MCF 10A (cell line): ENCODE data around the gene ADM2. TPM values are rescaled to one million over a fixed set of nuclear protein-coding genes. Genes with fewer than 3 reads are reported as not detected.

Experiments used
- BruUV-seq: library from RNA; stranded (reverse); fragments of 400-500 nt; replicated peaks from 2 replicates; lab custom pipeline; 2021; lab: Mats Ljungman, UMichigan
- CTCF ChIA-PET: fragments of 300-600 bp; sonication (Branson Sonifier 250); formaldehyde crosslinking; extraction: SDS; loops from one replicate; lab custom pipeline; 2021; ENCODE audit warnings: antibody characterized with exemption, inconsistent platforms; lab: Yijun Ruan, JAX
- POLR2A ChIA-PET: fragments of 300-600, 350-650 bp; sonication (Branson Sonifier 250); formaldehyde crosslinking; extraction: SDS; loops from one replicate; lab custom pipeline; 2020; ENCODE audit warnings: antibody characterized with exemption, inconsistent platforms; lab: Yijun Ruan, JAX
- DNase-seq: peaks from one replicate; pipeline ENCODE4 v3.0.0-alpha.2; 2018; ENCODE audit not compliant: unreplicated experiment
- H3K27ac Mint-ChIP-seq: one replicate; pipeline ENCODE4 v1.8.0; 2022; ENCODE audit warnings: mild to moderate bottlenecking, low read depth, mixed read lengths; ENCODE audit not compliant: unreplicated experiment
- H3K27me3 Mint-ChIP-seq: one replicate; pipeline ENCODE4 v1.8.0; 2022; ENCODE audit warnings: mixed read lengths; ENCODE audit not compliant: insufficient read depth, unreplicated experiment
- H3K36me3 Mint-ChIP-seq: one replicate; pipeline ENCODE4 v1.8.0; 2022; ENCODE audit warnings: mild to moderate bottlenecking, moderate library complexity, mixed read lengths; ENCODE audit not compliant: insufficient read depth, unreplicated experiment
- H3K4me1 Mint-ChIP-seq: one replicate; pipeline ENCODE4 v1.8.0; 2022; ENCODE audit warnings: mixed read lengths; ENCODE audit not compliant: insufficient read depth, unreplicated experiment
- H3K4me3 Mint-ChIP-seq: one replicate; pipeline ENCODE4 v1.8.0; 2022; ENCODE audit warnings: mild to moderate bottlenecking, moderate library complexity, mixed read lengths; ENCODE audit not compliant: unreplicated experiment
- H3K9me3 Mint-ChIP-seq: one replicate; pipeline ENCODE4 v1.8.0; 2022; ENCODE audit warnings: mixed read lengths; ENCODE audit not compliant: unreplicated experiment
- CTCF ChIP-seq: fragments of 200-600 bp; IDR thresholded peaks from one replicate; pipeline ENCODE4 v1.8.0; 2022; ENCODE audit warnings: antibody characterized with exemption, mild to moderate bottlenecking; ENCODE audit not compliant: unreplicated experiment
- intact Hi-C: fragments of 100-400 bp; cut with micrococcal nuclease; formaldehyde crosslinking; loops from 2 replicates; pipeline ENCODE4 v1.14.1; 2022
- total RNA-seq: library from RNA; stranded (reverse); gene quantifications from 2 replicates; pipeline ENCODE4 v1.2.3, GENCODE V29; 2022

ADM2 gene
- total RNA-seq, 1 experiment from 2014 or later = 39.7 TPM

GRCh38 chr22:50508897-50509296 lies 27.6 kb downstream of the ADM2 start:
- peak overlapping the region; percentile 87 for H3K4me3 Mint-ChIP-seq
- intact Hi-C loops = loop anchor here (5.0 kb wide), 1 partner anchor 113 kb away; no protein-coding TSS in a partner anchor
- ChIA-PET CTCF (interaction anchor here (0.5 to 1.4 kb wide), 8 partner anchors 9 to 115 kb away, joined by 3 to 7 read pairs (median 4); partner anchors contain the start of gene SCO2), POLR2A (interaction anchor here (0.6 to 6.3 kb wide), 12 partner anchors 14 to 205 kb away, joined by 3 to 113 read pairs (median 12); partner anchors contain the start of genes CHKB, SCO2, SYCE3 and TYMP)
- peak overlapping the region; percentile 92 for H3K27ac Mint-ChIP-seq
- H3K27me3 Mint-ChIP-seq = no peaks in the 10 kb centered on the region
- no peak for DNase-seq
- peaks cover 12% of the 10 kb centered on the region for H3K4me1 Mint-ChIP-seq
- H3K9me3 Mint-ChIP-seq = no peaks in the 10 kb centered on the region
- TSS peak; percentile 53 for BruUV-seq
- TF ChIP-seq CTCF = no peak
- peaks cover 19% of the 10 kb centered on the region for H3K36me3 Mint-ChIP-seq

- POLR2A ChIA-PET = interaction anchor here (3.0 kb wide), 1 partner anchor 12 kb away, joined by 22 read pairs; the partner anchor contains the start of gene SCO2
- no TSS peak for BruUV-seq
- TF ChIP-seq CTCF = no peak
- no peak overlapping the region for H3K4me3 Mint-ChIP-seq
- no peak for DNase-seq
- no peak overlapping the region for H3K27ac Mint-ChIP-seq
- CTCF ChIA-PET = no interaction called here
- peaks cover 20% of the 10 kb centered on the region for H3K36me3 Mint-ChIP-seq
- peaks cover 12% of the 10 kb centered on the region for H3K4me1 Mint-ChIP-seq
- intact Hi-C loops = no loop called here
- H3K9me3 Mint-ChIP-seq = no peaks in the 10 kb centered on the region
- no peaks in the 10 kb centered on the region for H3K27me3 Mint-ChIP-seq
These were observed 31.8 kb downstream of the ADM2 start for GRCh38 chr22:50513175-50513574.

DNA sequence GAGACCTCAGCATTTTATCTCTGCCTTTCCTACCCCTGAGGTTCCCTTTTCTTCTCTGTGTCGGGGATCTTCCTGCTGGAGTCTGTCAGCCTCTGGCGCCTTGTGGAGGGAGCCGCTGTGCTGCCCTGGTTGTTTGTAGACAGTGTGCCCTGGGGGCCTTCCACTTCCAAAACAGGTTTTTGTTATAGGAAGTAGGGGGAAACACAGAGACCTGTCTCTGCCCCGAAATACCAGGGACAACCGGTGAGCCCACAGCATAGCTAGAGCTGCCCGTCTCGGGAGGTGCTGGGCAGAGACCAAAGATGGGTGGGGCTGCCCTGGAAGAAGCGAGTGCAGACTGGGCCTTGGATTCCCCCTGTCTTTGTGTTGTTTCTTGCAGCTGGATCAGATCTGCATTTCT lies 34.7 kb downstream of the ADM2 start:
- Mint-ChIP-seq H3K27me3 (no peaks in the 10 kb centered on the region), H3K4me1 (no peaks in the 10 kb centered on the region), H3K27ac (no peak overlapping the region), H3K36me3 (peaks cover 45% of the 10 kb centered on the region), H3K9me3 (no peaks in the 10 kb centered on the region), H3K4me3 (no peak overlapping the region)
- POLR2A ChIA-PET = interaction anchor here (0.6 to 3.0 kb wide), 2 partner anchors 9 to 32 kb away, joined by 3 to 22 read pairs; partner anchors contain the start of gene SCO2
- no TSS peak for BruUV-seq
- intact Hi-C loops = no loop called here
- no peak for TF ChIP-seq CTCF
- CTCF ChIA-PET = no interaction called here
- DNase-seq = no peak

- Mint-ChIP-seq H3K36me3 (peaks cover 38% of the 10 kb centered on the region), H3K27me3 (no peaks in the 10 kb centered on the region), H3K4me3 (no peak overlapping the region), H3K27ac (no peak overlapping the region), H3K9me3 (no peaks in the 10 kb centered on the region), H3K4me1 (no peaks in the 10 kb centered on the region)
- ChIA-PET POLR2A (interaction anchor here (0.7 kb wide), 1 partner anchor 9 kb away, joined by 3 read pairs; the partner anchor contains the start of genes LMF2 and NCAPH2), CTCF (interaction anchor here (0.5 to 0.6 kb wide), 2 partner anchors 9 to 103 kb away, joined by 3 to 4 read pairs; no protein-coding TSS in a partner anchor)
- BruUV-seq = no TSS peak
- no peak for DNase-seq
- intact Hi-C loops = no loop called here
- no peak for TF ChIP-seq CTCF
These were observed 35.5 kb downstream of the ADM2 start for GRCh38 chr22:50516891-50517290.
